ENCODE measurements around the gene SLC35F5. TPM values are rescaled to one million over a fixed set of nuclear protein-coding genes. Genes with fewer than 3 reads are reported as not detected.

SLC35F5 gene
- polyA plus RNA-seq (2013, experiment 1 of 4) = 30.1 TPM
- polyA plus RNA-seq (2013, experiment 2 of 4) = 39.8 TPM
- 28.8 TPM for polyA plus RNA-seq (2013, experiment 3 of 4)
- 29.2 TPM for polyA plus RNA-seq (2013, experiment 4 of 4)

- 0 to 1% methylated on average over 76 of the region's 76 CpGs for WGBS, 2 experiments
- peaks cover 2% of the 10 kb centered on the region for H3K36me3 ChIP-seq (ENCODE audit: control insufficient read depth, insufficient read depth, low read length)
- peak within 1 kb of the TSS; percentile 99 for H3K4me3 ChIP-seq (ENCODE audit: insufficient read depth, low read depth, low read length)
- no peaks in the 10 kb centered on the region for H3K9me3 ChIP-seq (ENCODE audit: control insufficient read depth, low read length)
- no peaks in the 10 kb centered on the region for H3K27me3 ChIP-seq (ENCODE audit: control insufficient read depth, insufficient read depth, low read length, poor library complexity, severe bottlenecking)
- peak within 1 kb of the TSS; percentile 70 for H3K27ac ChIP-seq (ENCODE audit: insufficient read depth, low read depth, low read length, poor library complexity, severe bottlenecking)
- no peaks in the 10 kb centered on the region for H3K4me1 ChIP-seq (ENCODE audit: control insufficient read depth, insufficient read depth, low read length)
Observed at GRCh38 chr2:113756355-113757137, at the start of gene SLC35F5. Gene SLC35F5 (minus strand): TSS chr2:113756642. CDS start chr2:113756409, 233 bp downstream.

GRCh38 chr2:113799375-113799774 is 42.9 kb upstream of the SLC35F5 start:
- H3K27ac ChIP-seq (ENCODE audit: insufficient read depth, low read depth, low read length, poor library complexity, severe bottlenecking) = no peak overlapping the region
- H3K36me3 ChIP-seq (ENCODE audit: control insufficient read depth, insufficient read depth, low read length) = no peaks in the 10 kb centered on the region
- no peaks in the 10 kb centered on the region for H3K27me3 ChIP-seq (ENCODE audit: control insufficient read depth, insufficient read depth, low read length, poor library complexity, severe bottlenecking)
- H3K9me3 ChIP-seq (ENCODE audit: control insufficient read depth, low read length) = no peaks in the 10 kb centered on the region
- 94 to 95% methylated on average over 4 of the region's 4 CpGs for WGBS, 2 experiments
- no peak overlapping the region for H3K4me3 ChIP-seq (ENCODE audit: insufficient read depth, low read depth, low read length)
- no peaks in the 10 kb centered on the region for H3K4me1 ChIP-seq (ENCODE audit: control insufficient read depth, insufficient read depth, low read length)

DNA sequence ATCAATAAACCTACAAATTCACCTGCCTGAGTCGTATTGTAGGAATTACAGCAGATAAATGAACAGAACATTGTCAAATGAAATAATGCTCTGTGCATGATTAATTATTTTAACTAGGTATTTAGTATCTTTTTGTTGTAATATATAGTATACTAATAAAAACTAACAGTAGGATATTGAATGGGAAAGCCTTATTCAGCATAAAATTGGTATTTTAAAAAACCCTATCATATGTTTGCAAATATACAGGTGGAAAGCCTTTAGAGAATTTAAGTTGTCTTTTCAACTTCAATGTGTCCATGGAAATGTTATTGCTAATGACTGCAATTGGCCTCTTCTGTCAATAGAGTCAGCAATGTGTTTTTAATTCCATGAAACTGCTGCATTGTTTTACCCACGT is 40.8 kb upstream of the SLC35F5 start:
- Histone ChIP-seq H3K27ac (ENCODE audit: insufficient read depth, low read depth, low read length, poor library complexity, severe bottlenecking) (no peak overlapping the region), H3K36me3 (ENCODE audit: control insufficient read depth, insufficient read depth, low read length) (no peaks in the 10 kb centered on the region), H3K4me1 (ENCODE audit: control insufficient read depth, insufficient read depth, low read length) (no peaks in the 10 kb centered on the region), H3K4me3 (ENCODE audit: insufficient read depth, low read depth, low read length) (no peak overlapping the region), H3K9me3 (ENCODE audit: control insufficient read depth, low read length) (no peaks in the 10 kb centered on the region), H3K27me3 (ENCODE audit: control insufficient read depth, insufficient read depth, low read length, poor library complexity, severe bottlenecking) (no peaks in the 10 kb centered on the region)
- WGBS, 2 experiments = 85 to 87% methylated on average over 2 of the region's 2 CpGs

DNA sequence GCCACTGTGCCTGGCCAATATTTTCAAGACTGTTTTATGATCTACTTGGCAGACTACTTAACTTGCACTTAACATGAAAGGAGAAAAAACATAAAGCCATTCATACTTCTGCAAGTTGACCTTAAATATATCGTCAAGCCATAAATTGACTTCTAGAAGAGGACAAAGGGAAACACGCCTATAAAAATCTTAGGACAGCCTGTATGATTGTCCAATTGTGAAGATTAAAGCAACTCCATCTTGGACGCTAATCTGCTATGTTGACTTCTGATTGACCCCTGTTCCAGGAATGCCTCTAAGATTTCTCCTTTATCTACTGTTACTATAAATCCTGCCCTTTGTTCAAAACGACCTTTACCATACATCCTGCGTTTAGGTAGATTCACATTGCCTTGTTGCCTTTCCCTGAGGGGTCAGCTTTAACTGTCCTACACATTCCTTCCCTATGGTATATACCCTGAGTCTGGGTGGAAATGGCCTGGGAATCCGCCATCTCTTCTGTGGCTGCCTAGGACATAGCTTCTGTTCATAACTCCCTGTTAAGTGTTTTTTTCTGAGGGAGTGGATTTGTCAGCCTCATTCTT is 40.2 kb upstream of the SLC35F5 start:
- no peak overlapping the region for H3K27ac ChIP-seq (ENCODE audit: insufficient read depth, low read depth, low read length, poor library complexity, severe bottlenecking)
- H3K27me3 ChIP-seq (ENCODE audit: control insufficient read depth, insufficient read depth, low read length, poor library complexity, severe bottlenecking) = no peaks in the 10 kb centered on the region
- H3K9me3 ChIP-seq (ENCODE audit: control insufficient read depth, low read length) = no peaks in the 10 kb centered on the region
- no peaks in the 10 kb centered on the region for H3K4me1 ChIP-seq (ENCODE audit: control insufficient read depth, insufficient read depth, low read length)
- WGBS, 2 experiments = 91% methylated on average over 6 of the region's 6 CpGs
- no peaks in the 10 kb centered on the region for H3K36me3 ChIP-seq (ENCODE audit: control insufficient read depth, insufficient read depth, low read length)
- H3K4me3 ChIP-seq (ENCODE audit: insufficient read depth, low read depth, low read length) = no peak overlapping the region

DNA sequence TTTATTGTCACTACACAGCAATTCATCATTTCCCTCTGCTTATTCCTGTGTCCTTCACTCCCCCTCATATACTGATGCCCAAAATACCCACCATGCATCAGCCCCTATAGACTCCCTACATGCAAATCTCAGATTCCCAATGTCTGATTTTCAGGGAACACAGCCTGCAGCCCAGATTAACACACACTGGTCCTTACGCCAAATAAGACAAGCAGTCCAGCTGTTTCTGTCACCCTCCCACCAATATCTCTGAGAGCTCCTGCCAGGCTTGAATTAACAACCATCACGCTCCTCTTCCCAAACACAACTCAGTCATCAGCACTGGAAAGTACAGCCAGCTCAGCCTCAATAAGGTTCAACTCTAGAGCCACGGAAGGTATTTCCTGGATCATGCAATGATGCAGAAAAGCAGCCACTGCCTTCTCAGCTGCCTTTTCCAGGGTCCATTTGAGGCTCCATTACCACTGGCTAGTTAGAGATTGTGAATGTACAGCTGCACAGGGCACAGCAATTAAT is 39.0 kb upstream of the SLC35F5 start:
- Histone ChIP-seq H3K27ac (ENCODE audit: insufficient read depth, low read depth, low read length, poor library complexity, severe bottlenecking) (no peak overlapping the region), H3K4me3 (ENCODE audit: insufficient read depth, low read depth, low read length) (no peak overlapping the region), H3K36me3 (ENCODE audit: control insufficient read depth, insufficient read depth, low read length) (no peaks in the 10 kb centered on the region), H3K4me1 (ENCODE audit: control insufficient read depth, insufficient read depth, low read length) (no peaks in the 10 kb centered on the region), H3K9me3 (ENCODE audit: control insufficient read depth, low read length) (no peaks in the 10 kb centered on the region), H3K27me3 (ENCODE audit: control insufficient read depth, insufficient read depth, low read length, poor library complexity, severe bottlenecking) (no peaks in the 10 kb centered on the region)
- WGBS, 2 experiments = 85 to 86% methylated on average over 3 of the region's 3 CpGs

DNA sequence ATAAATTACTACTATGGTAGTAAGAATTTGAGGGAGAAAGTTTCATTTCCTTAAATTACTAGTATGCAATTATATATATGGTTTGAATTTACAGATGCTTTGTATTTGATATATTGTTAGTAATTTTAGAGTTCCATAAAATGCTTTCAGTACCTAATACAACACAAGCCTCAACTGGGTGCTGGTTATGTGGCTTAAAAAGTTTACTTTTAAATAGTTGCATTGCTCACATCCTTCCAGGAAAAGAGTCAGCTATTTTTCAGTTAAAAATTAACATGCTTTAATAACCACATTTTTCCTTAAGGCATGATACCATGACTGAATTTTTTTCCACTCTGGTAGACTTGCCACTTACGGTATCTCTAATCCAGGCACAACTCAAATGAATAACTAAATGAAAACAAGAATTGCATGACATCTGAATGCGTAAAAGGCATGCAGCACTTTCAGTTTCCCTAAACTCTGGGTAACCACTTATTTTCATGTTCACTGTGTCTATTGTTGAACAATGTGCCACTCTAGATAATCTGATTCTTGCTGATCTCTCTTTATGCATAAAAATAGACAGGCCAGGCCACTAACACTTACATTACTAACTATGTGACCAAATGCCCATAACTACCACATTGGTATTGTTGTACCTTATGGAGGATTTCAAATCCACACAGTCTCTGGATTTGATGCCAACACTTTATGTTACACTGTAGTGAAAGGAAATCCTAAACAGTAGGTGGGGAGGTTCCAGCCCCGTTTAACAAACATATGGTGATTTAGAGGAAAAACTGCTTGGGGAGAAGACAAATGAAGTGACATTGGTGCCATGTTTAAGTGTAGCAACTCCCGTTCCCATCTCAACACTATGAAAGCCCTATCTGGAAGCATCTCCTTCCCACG is 35.5 kb upstream of the SLC35F5 start:
- no peaks in the 10 kb centered on the region for H3K36me3 ChIP-seq (ENCODE audit: control insufficient read depth, insufficient read depth, low read length)
- WGBS, 2 experiments = 85 to 89% methylated on average over 5 of the region's 5 CpGs
- H3K4me3 ChIP-seq (ENCODE audit: insufficient read depth, low read depth, low read length) = no peak overlapping the region
- no peaks in the 10 kb centered on the region for H3K27me3 ChIP-seq (ENCODE audit: control insufficient read depth, insufficient read depth, low read length, poor library complexity, severe bottlenecking)
- no peaks in the 10 kb centered on the region for H3K4me1 ChIP-seq (ENCODE audit: control insufficient read depth, insufficient read depth, low read length)
- H3K27ac ChIP-seq (ENCODE audit: insufficient read depth, low read depth, low read length, poor library complexity, severe bottlenecking) = no peak overlapping the region
- no peaks in the 10 kb centered on the region for H3K9me3 ChIP-seq (ENCODE audit: control insufficient read depth, low read length)

- H3K9me3 ChIP-seq (ENCODE audit: control insufficient read depth, low read length) = no peaks in the 10 kb centered on the region
- H3K27me3 ChIP-seq (ENCODE audit: control insufficient read depth, insufficient read depth, low read length, poor library complexity, severe bottlenecking) = no peaks in the 10 kb centered on the region
- H3K4me3 ChIP-seq (ENCODE audit: insufficient read depth, low read depth, low read length) = no peak overlapping the region
- 77 to 82% methylated on average over 8 of the region's 8 CpGs for WGBS, 2 experiments
- H3K27ac ChIP-seq (ENCODE audit: insufficient read depth, low read depth, low read length, poor library complexity, severe bottlenecking) = no peak overlapping the region
- no peaks in the 10 kb centered on the region for H3K36me3 ChIP-seq (ENCODE audit: control insufficient read depth, insufficient read depth, low read length)
- H3K4me1 ChIP-seq (ENCODE audit: control insufficient read depth, insufficient read depth, low read length) = no peaks in the 10 kb centered on the region
Observed at GRCh38 chr2:113784823-113785744, 28.6 kb upstream of the SLC35F5 start.

DNA sequence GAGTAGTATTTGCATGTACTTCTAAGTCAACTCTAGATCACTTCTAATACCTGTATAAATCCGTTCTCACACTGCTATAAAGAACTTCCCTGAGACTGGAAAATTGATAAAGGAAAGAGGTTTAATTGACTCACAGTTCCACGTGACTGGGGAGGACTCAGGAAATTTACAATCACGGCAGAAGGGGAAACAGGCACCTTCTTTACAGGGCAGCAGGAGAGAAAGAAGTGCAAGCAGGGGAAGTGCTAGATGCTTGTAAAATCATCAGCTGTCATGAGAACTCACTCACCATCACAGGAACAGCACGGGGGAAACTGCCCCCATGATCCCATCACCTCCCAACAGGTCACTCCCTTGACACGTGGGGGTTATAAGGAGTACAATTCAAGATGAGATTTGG is 24.0 kb upstream of the SLC35F5 start:
- H3K4me3 ChIP-seq (ENCODE audit: insufficient read depth, low read depth, low read length) = no peak overlapping the region
- H3K36me3 ChIP-seq (ENCODE audit: control insufficient read depth, insufficient read depth, low read length) = no peaks in the 10 kb centered on the region
- no peaks in the 10 kb centered on the region for H3K9me3 ChIP-seq (ENCODE audit: control insufficient read depth, low read length)
- 72 to 85% methylated on average over 2 to 5 of the region's 5 CpGs for WGBS, 2 experiments
- no peaks in the 10 kb centered on the region for H3K27me3 ChIP-seq (ENCODE audit: control insufficient read depth, insufficient read depth, low read length, poor library complexity, severe bottlenecking)
- H3K4me1 ChIP-seq (ENCODE audit: control insufficient read depth, insufficient read depth, low read length) = no peaks in the 10 kb centered on the region
- H3K27ac ChIP-seq (ENCODE audit: insufficient read depth, low read depth, low read length, poor library complexity, severe bottlenecking) = no peak overlapping the region

DNA sequence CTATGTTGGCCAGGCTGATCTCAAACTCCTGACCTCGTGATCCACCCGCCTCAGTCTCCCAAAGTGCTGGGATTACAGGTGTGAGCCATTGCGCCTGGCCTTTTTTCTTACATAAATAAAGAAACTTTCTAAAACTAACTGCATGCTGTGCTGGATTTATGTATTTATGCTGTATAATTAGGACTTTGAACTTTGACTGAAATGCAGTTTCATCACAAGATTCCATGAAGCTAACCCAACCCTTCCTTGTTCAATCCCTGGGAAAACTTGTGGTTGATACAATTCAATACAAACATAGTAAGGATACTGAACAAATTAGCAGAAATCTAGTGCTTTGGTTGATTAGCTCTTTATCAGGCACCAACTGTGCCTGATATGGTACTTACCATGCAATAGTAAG is 20.9 kb upstream of the SLC35F5 start:
- H3K27ac ChIP-seq (ENCODE audit: insufficient read depth, low read depth, low read length, poor library complexity, severe bottlenecking) = no peak overlapping the region
- no peaks in the 10 kb centered on the region for H3K4me1 ChIP-seq (ENCODE audit: control insufficient read depth, insufficient read depth, low read length)
- H3K27me3 ChIP-seq (ENCODE audit: control insufficient read depth, insufficient read depth, low read length, poor library complexity, severe bottlenecking) = no peaks in the 10 kb centered on the region
- no peak overlapping the region for H3K4me3 ChIP-seq (ENCODE audit: insufficient read depth, low read depth, low read length)
- no peaks in the 10 kb centered on the region for H3K36me3 ChIP-seq (ENCODE audit: control insufficient read depth, insufficient read depth, low read length)
- 93 to 95% methylated on average over 3 of the region's 3 CpGs for WGBS, 2 experiments
- H3K9me3 ChIP-seq (ENCODE audit: control insufficient read depth, low read length) = no peaks in the 10 kb centered on the region
